Lung (tissue), 12 donors: Measurements from ENCODE around the gene MEF2D. TPM values are rescaled to one million over a fixed set of nuclear protein-coding genes. Genes with fewer than 3 reads are reported as not detected.

Experiments used
- ATAC-seq: fragments of 200-7000 bp; cut with Tn5 transposase; one replicate; pipeline ENCODE4 v1.9.1; 2020; ENCODE audit warnings: moderate number of reproducible peaks; ENCODE audit not compliant: insufficient read depth, low FRiP score
- DNase-seq, 3 donors: peaks; one replicate each; pipeline ENCODE4 v3.0.0-alpha.2; 2013 to 2017
- H3K27ac ChIP-seq, 2 donors: one replicate each; pipeline ENCODE4 v1.5.1; 2013; ENCODE audit warnings: mild to moderate bottlenecking in 2 of 2, moderate library complexity in 2 of 2, control low read depth in 1 of 2, inconsistent platforms in 1 of 2, low read depth in 1 of 2, low read length in 1 of 2
- H3K27me3 ChIP-seq, 3 donors: one replicate each; pipeline ENCODE4 v1.5.1; 2013; ENCODE audit warnings: low read length in 2 of 3; ENCODE audit not compliant: control insufficient read depth in 3 of 3, insufficient read depth in 3 of 3
- H3K36me3 ChIP-seq, 4 donors: one replicate each; pipeline ENCODE4 v1.5.1; 2013; ENCODE audit warnings: low read length in 4 of 4, mild to moderate bottlenecking in 1 of 4, moderate library complexity in 1 of 4; ENCODE audit not compliant: control insufficient read depth in 4 of 4, insufficient read depth in 4 of 4
- H3K4me1 ChIP-seq, 5 donors: one replicate each; pipeline ENCODE4 v1.5.1; 2013; ENCODE audit warnings: low read length in 5 of 5, mild to moderate bottlenecking in 2 of 5, moderate library complexity in 1 of 5; ENCODE audit not compliant: control insufficient read depth in 5 of 5, insufficient read depth in 5 of 5
- H3K4me3 ChIP-seq: one replicate; pipeline ENCODE4 v1.5.1; 2013; ENCODE audit warnings: mild to moderate bottlenecking, control low read depth, moderate library complexity
- H3K9ac ChIP-seq, 2 donors: one replicate each; pipeline ENCODE4 v1.5.1; 2013; ENCODE audit warnings: low read length in 2 of 2, control low read depth in 1 of 2; ENCODE audit not compliant: insufficient read depth in 1 of 2
- H3K9me3 ChIP-seq, 4 donors: one replicate each; pipeline ENCODE4 v1.5.1; 2013; ENCODE audit warnings: low read length in 3 of 4, mild to moderate bottlenecking in 1 of 4, moderate library complexity in 1 of 4; ENCODE audit not compliant: control insufficient read depth in 4 of 4, insufficient read depth in 3 of 4
- WGBS, 2 donors: extraction: QIAGEN DNeasy Blood & Tissue Kit; methylation state at CpG; one replicate each; pipeline ENCODE4 v1.1.7; 2013; 5-methylcytosine and 5-hydroxymethylcytosine counted together
- polyA plus RNA-seq, 2 donors: library from polyadenylated mRNA; stranded (reverse); fragments of 200-250 nt; gene quantifications; one replicate each; pipeline ENCODE4 v1.2.1, GENCODE V29; 2013
- total RNA-seq, 2 donors: library from RNA; depleted of rRNA in 1 of 2; stranded (reverse); fragments of >200 nt in 1 of 2; gene quantifications; one replicate each; pipeline ENCODE4 v1.2.1, GENCODE V29; 2014 to 2021
- TF ChIP-seq, protein P1 (sequence below): IDR thresholded peaks from 2 replicates; pipeline ENCODE4 v1.5.1; 2012; ENCODE audit warnings: mild to moderate bottlenecking; ENCODE audit errors: control extremely low read depth, extremely low read depth
- donor health status: control.
- donor health status: control.
- donor health status: Bipolar disorder and iron deficiency.
- donor health status: healthy.
- donor health status: DM: yes; HTN: yes; CAD: no.

Gene MEF2D
- total and polyA plus RNA-seq, 4 donors = 23.0 to 52.5 (median 23.1) TPM

DNA sequence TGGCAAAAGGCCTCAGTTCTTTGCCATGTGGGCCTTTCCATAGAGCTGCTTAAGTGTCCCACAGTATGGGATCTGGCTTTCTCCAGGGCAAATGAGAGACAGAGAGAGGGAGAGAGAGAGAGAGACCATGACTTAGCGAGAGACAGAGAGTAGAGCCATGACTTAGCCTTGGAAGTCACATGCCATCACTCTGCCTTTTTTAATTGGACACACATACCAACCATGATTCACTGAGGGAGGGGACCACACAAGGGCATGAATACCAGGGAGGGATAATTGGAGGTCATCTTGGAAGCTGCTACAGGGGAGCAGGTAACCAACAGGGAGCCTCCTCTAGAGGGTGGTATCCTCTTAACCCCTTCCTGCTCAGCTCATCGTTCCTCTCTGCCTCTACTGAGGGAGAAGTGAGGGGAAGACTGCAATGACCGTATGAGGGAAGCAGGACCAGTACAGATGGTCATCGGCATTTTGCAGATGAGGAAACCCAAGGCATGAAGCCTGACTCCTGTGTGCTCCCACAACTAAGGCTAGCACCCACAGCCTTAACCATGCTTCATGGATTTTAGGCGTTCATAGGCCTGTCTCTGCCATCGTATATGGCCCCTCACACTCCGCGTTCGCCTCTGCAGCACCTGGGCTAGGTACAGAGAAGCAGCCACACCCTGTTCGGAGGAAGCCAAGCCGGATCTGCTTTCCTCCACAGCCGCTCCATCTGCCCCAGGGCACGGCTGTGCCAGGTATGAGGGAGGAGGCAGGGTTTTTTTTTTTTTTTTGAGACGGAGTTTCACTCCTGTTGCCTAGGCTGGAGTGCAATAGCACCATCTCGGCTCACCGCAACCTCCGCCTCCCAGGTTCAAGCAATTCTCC lies 38.6 kb downstream of the MEF2D start:
- H3K27me3 ChIP-seq = no peaks in the 10 kb centered on the region
- H3K4me1 ChIP-seq = peaks cover 0 to 19% (median 5%) of the 10 kb centered on the region in 5 donors
- 91 to 93% methylated on average over 17 of the region's 17 CpGs for WGBS, 2 donors
- H3K9me3 ChIP-seq = no peaks in the 10 kb centered on the region
- TF ChIP-seq, protein P1, sequence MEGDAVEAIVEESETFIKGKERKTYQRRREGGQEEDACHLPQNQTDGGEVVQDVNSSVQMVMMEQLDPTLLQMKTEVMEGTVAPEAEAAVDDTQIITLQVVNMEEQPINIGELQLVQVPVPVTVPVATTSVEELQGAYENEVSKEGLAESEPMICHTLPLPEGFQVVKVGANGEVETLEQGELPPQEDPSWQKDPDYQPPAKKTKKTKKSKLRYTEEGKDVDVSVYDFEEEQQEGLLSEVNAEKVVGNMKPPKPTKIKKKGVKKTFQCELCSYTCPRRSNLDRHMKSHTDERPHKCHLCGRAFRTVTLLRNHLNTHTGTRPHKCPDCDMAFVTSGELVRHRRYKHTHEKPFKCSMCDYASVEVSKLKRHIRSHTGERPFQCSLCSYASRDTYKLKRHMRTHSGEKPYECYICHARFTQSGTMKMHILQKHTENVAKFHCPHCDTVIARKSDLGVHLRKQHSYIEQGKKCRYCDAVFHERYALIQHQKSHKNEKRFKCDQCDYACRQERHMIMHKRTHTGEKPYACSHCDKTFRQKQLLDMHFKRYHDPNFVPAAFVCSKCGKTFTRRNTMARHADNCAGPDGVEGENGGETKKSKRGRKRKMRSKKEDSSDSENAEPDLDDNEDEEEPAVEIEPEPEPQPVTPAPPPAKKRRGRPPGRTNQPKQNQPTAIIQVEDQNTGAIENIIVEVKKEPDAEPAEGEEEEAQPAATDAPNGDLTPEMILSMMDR = no peak
- ATAC-seq (no peak), DNase-seq (no peak)
- no peak overlapping the region for H3K4me3 ChIP-seq
- H3K27ac ChIP-seq = peak overlapping the region in 1 of 2 donors; percentile 3
- H3K9ac ChIP-seq = no peak overlapping the region
- peaks cover 2 to 22% (median 7%) of the 10 kb centered on the region in 4 donors for H3K36me3 ChIP-seq

DNA sequence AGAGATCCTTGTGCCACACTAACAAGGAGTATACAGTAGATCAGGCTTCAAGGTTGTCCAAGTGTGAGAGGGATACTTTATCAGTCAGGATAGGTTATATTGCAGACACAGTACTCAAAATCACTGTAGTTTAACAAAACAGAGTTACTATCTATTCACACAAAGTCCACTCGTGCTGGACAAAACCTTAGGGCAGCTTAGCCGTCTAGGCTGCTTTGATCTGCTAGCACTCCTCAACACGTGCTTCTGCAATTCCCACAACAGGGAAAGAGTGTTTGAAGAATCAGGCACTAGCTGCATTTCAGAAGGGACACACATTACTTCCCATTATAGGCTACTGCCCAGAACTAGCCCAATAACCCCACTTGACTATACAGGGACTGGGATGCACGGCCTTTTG lies 39.5 kb downstream of the MEF2D start:
- no peaks in the 10 kb centered on the region for H3K27me3 ChIP-seq
- DNase-seq (no peak), ATAC-seq (no peak)
- no peak overlapping the region for H3K27ac ChIP-seq
- no peak overlapping the region for H3K4me3 ChIP-seq
- no peaks in the 10 kb centered on the region for H3K9me3 ChIP-seq
- TF ChIP-seq, protein P1 = no peak
- H3K4me1 ChIP-seq = peaks cover 0 to 19% (median 6%) of the 10 kb centered on the region in 5 donors
- WGBS, 2 donors = 56 to 74% methylated on average over 4 of the region's 4 CpGs
- H3K9ac ChIP-seq = no peak overlapping the region
- peaks cover 0 to 14% (median 4%) of the 10 kb centered on the region in 4 donors for H3K36me3 ChIP-seq

DNA sequence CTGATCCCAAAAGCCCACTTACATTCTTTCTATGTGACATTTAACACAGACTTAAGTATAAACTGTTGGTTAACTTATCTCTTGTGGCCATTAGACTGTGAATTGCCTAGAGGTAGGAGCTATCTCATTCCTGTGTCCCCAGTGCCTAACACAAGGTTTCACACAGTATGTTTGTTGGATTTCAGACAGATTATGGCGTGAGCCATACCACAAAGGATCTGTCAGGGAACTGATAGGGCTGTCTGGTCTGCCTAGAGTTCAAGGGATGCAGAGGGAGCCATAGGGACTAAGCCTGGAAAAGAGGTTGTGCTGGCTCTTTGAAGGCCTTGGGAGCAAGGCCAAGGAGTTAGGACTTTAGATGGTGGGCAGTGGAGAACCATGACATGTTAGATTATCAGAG lies 40.0 kb downstream of the MEF2D start:
- WGBS, 2 donors = 89 to 92% methylated on average over 1 of the region's 1 CpG
- Histone ChIP-seq H3K27ac (no peak overlapping the region), H3K4me1 (peaks cover 0 to 15% (median 6%) of the 10 kb centered on the region in 5 donors), H3K36me3 (peaks cover 0 to 9% (median 3%) of the 10 kb centered on the region in 4 donors), H3K9ac (no peak overlapping the region), H3K9me3 (no peaks in the 10 kb centered on the region), H3K27me3 (no peaks in the 10 kb centered on the region), H3K4me3 (no peak overlapping the region)
- DNase-seq = no peak
- ATAC-seq = no peak
- TF ChIP-seq, protein P1 = no peak
